ENCODE data around the gene SCMH1. TPM values are rescaled to one million over a fixed set of nuclear protein-coding genes. Genes with fewer than 3 reads are reported as not detected.

SCMH1 gene
- total RNA-seq, 2 experiments from 2014 or later = 24.2 to 24.7 TPM

GRCh38 chr1:41037116-41037903 is 204.8 kb downstream of the SCMH1 start:
- ChIA-PET POLR2A (no interaction called here), CTCF (interaction anchor here (0.5 to 2.2 kb wide), 4 partner anchors 32 to 87 kb away, joined by 3 to 4 read pairs (median 4); no protein-coding TSS in a partner anchor)
- Mint-ChIP-seq H3K4me3 (no peak overlapping the region), H3K9me3 (peaks cover 1% of the 10 kb centered on the region), H3K36me3 (ENCODE audit: low read depth) (peaks cover 15% of the 10 kb centered on the region), H3K27me3 (no peaks in the 10 kb centered on the region), H3K4me1 (peaks cover 3% of the 10 kb centered on the region), H3K27ac (no peak overlapping the region)
- no peak for DNase-seq

- Mint-ChIP-seq H3K27me3 (no peaks in the 10 kb centered on the region), H3K36me3 (ENCODE audit: low read depth) (peaks cover 28% of the 10 kb centered on the region), H3K4me3 (no peak overlapping the region), H3K9me3 (peaks cover 3% of the 10 kb centered on the region), H3K4me1 (no peaks in the 10 kb centered on the region), H3K27ac (no peak overlapping the region)
- ChIA-PET POLR2A (no interaction called here), CTCF (no interaction called here)
- DNase-seq = no peak
These were observed 208.8 kb downstream of the SCMH1 start for GRCh38 chr1:41033272-41033671.

- Mint-ChIP-seq H3K4me3 (no peak overlapping the region), H3K4me1 (no peaks in the 10 kb centered on the region), H3K27me3 (no peaks in the 10 kb centered on the region), H3K9me3 (peaks cover 3% of the 10 kb centered on the region), H3K27ac (no peak overlapping the region), H3K36me3 (ENCODE audit: low read depth) (peaks cover 34% of the 10 kb centered on the region)
- POLR2A ChIA-PET = no interaction called here
- CTCF ChIA-PET = no interaction called here
- DNase-seq = no peak
These were observed 210.0 kb downstream of the SCMH1 start for GRCh38 chr1:41032147-41032546.

- POLR2A ChIA-PET = no interaction called here
- Mint-ChIP-seq H3K36me3 (ENCODE audit: low read depth) (peaks cover 34% of the 10 kb centered on the region), H3K4me3 (no peak overlapping the region), H3K27ac (no peak overlapping the region), H3K9me3 (peaks cover 3% of the 10 kb centered on the region), H3K4me1 (peaks cover 5% of the 10 kb centered on the region), H3K27me3 (no peaks in the 10 kb centered on the region)
- CTCF ChIA-PET = interaction anchor here (0.8 kb wide), 1 partner anchor 16 kb away, joined by 3 read pairs; no protein-coding TSS in a partner anchor
- no peak for DNase-seq
These were observed 211.1 kb downstream of the SCMH1 start for GRCh38 chr1:41030872-41031616.

DNA sequence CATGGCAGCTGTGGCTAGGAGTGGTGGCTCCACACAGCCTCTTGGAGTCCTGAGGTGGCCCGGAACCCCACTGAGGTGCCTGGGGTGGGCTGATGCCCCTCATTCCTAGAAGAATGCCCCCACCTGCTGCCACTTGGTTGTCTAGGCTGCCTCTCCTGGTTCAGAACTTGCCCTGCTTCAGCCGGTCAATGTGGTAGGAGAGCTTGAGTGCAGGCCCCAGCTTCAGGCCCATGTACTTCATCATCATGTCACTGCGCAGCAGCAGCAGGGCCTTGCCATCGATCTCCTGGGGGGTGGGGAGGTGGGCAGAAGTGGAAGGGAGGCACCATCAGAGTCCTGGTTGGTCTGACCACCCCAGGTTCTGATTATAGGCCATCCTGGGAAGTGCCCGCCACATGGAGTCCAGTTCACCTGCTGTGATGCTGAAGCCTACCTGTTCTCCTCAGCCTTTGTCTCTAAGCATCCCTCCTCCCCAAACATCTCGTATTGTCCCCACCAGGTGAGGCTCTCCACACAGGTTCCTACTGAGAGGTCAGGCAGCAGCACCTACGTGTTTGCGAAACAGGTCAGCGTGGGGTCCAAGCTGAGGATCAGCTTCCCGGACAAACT is 214.0 kb downstream of the SCMH1 start:
- Mint-ChIP-seq H3K36me3 (ENCODE audit: low read depth) (peaks cover 29% of the 10 kb centered on the region), H3K27ac (no peak overlapping the region), H3K27me3 (no peaks in the 10 kb centered on the region), H3K9me3 (peaks cover 3% of the 10 kb centered on the region), H3K4me3 (no peak overlapping the region), H3K4me1 (peaks cover 6% of the 10 kb centered on the region)
- POLR2A ChIA-PET = no interaction called here
- CTCF ChIA-PET = interaction anchor here (0.6 to 1.0 kb wide), 2 partner anchors 27 to 48 kb away, joined by 3 read pairs; no protein-coding TSS in a partner anchor
- no peak for DNase-seq

DNA sequence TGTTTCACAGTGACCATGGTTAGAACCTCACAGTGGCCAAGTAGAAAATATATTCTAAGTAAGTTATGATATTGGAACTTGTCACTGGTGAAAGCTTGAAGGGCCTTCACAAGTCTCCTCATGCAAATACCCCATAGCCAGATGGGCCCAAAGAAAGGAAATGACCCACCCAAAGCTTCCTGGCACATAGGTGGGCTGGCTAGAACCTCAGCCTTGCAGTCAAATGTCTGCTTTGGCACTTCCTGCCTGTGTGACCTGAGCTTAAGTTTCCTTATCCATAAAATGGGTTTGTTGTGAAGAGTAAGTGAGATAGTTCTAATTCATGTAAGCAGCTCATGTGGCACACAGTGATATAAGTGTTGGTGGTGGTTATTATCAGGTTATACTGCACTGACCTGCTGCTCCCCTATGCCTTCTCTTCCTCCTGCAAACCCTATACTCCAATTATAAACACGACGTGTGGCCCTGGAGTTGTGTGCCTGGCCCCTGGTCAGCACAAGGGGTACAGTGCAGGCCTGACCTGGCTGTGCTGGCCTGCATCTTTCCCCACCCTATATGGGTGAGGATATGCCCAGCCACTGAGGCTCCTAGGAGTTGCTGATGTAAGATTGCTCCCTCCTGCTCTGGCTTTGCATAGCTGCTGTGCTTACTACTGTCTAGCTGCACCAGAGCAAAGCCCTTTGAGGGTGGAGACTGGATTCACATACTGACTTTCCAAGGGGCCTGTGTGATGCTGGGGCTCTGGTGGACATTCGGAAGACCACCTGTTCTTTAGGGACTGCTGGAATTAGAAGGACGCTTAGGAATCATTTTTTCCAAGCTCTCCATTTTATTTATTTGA is 215.9 kb downstream of the SCMH1 start:
- no peak for DNase-seq
- H3K9me3 Mint-ChIP-seq = no peaks in the 10 kb centered on the region
- H3K36me3 Mint-ChIP-seq (ENCODE audit: low read depth) = peaks cover 19% of the 10 kb centered on the region
- H3K27me3 Mint-ChIP-seq = no peaks in the 10 kb centered on the region
- no peak overlapping the region for H3K4me3 Mint-ChIP-seq
- POLR2A ChIA-PET = no interaction called here
- peaks cover 8% of the 10 kb centered on the region for H3K4me1 Mint-ChIP-seq
- H3K27ac Mint-ChIP-seq = no peak overlapping the region
- CTCF ChIA-PET = interaction anchor here (0.6 kb wide), 1 partner anchor 369 kb away, joined by 3 read pairs; no protein-coding TSS in a partner anchor

GRCh38 chr1:41024953-41025352 is 217.2 kb downstream of the SCMH1 start:
- no peak for DNase-seq
- Mint-ChIP-seq H3K36me3 (ENCODE audit: low read depth) (peaks cover 16% of the 10 kb centered on the region), H3K4me3 (no peak overlapping the region), H3K4me1 (peaks cover 11% of the 10 kb centered on the region), H3K27ac (no peak overlapping the region), H3K9me3 (no peaks in the 10 kb centered on the region), H3K27me3 (no peaks in the 10 kb centered on the region)
- ChIA-PET CTCF (interaction anchor here (0.6 kb wide), 3 partner anchors 74 to 168 kb away, joined by 3 to 4 read pairs (median 3); no protein-coding TSS in a partner anchor), POLR2A (no interaction called here)

DNA sequence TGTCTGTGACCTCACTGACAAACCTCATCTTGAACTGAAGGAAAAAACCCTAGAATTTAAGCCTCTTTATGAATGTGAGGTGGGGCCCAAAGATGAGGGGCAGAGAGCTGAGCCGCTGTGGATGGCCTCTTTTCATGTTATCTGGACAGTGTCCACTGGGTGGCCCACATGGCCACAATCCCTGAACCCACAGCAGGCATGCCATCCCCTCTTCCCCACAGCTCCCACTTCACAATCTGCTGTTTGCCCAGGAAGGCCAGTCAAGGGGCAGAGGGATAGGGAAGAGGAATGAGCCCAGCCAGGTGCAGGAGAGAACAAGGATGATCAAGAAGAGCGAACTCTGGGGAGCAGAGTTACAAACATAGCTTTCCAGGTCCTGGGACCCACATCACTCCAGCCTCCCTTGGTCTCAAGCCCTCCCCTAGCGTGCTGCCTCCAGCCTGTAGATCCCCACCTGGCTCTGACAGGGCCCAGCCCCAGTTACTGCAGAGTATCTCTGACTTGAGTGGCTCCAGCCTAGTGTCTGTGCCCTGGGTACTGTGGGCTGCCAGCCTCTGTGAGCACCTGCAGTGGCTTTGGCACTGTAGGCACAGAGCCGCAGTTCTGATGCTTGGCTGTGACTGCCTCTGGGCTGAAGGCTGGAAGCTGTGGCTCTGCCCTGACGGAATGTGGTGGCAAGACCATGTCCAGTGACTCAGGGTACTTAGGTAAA is 218.7 kb downstream of the SCMH1 start:
- POLR2A ChIA-PET = no interaction called here
- no peak for DNase-seq
- no peak overlapping the region for H3K4me3 Mint-ChIP-seq
- H3K27me3 Mint-ChIP-seq = no peaks in the 10 kb centered on the region
- H3K4me1 Mint-ChIP-seq = peaks cover 11% of the 10 kb centered on the region
- H3K36me3 Mint-ChIP-seq (ENCODE audit: low read depth) = peaks cover 12% of the 10 kb centered on the region
- no peaks in the 10 kb centered on the region for H3K9me3 Mint-ChIP-seq
- peak overlapping the region; percentile 2 for H3K27ac Mint-ChIP-seq
- CTCF ChIA-PET = interaction anchor here (1.4 kb wide), 1 partner anchor 20 kb away, joined by 5 read pairs; no protein-coding TSS in a partner anchor

GRCh38 chr1:41022424-41022823 is 219.7 kb downstream of the SCMH1 start:
- peak overlapping the region; percentile 68 for H3K27ac Mint-ChIP-seq
- H3K27me3 Mint-ChIP-seq = no peaks in the 10 kb centered on the region
- no peaks in the 10 kb centered on the region for H3K9me3 Mint-ChIP-seq
- no peak overlapping the region for H3K4me3 Mint-ChIP-seq
- peaks cover 5% of the 10 kb centered on the region for H3K36me3 Mint-ChIP-seq (ENCODE audit: low read depth)
- POLR2A ChIA-PET = no interaction called here
- CTCF ChIA-PET = interaction anchor here (1.4 kb wide), 1 partner anchor 19 kb away, joined by 5 read pairs; no protein-coding TSS in a partner anchor
- H3K4me1 Mint-ChIP-seq = peaks cover 11% of the 10 kb centered on the region
- DNase-seq = no peak

DNA sequence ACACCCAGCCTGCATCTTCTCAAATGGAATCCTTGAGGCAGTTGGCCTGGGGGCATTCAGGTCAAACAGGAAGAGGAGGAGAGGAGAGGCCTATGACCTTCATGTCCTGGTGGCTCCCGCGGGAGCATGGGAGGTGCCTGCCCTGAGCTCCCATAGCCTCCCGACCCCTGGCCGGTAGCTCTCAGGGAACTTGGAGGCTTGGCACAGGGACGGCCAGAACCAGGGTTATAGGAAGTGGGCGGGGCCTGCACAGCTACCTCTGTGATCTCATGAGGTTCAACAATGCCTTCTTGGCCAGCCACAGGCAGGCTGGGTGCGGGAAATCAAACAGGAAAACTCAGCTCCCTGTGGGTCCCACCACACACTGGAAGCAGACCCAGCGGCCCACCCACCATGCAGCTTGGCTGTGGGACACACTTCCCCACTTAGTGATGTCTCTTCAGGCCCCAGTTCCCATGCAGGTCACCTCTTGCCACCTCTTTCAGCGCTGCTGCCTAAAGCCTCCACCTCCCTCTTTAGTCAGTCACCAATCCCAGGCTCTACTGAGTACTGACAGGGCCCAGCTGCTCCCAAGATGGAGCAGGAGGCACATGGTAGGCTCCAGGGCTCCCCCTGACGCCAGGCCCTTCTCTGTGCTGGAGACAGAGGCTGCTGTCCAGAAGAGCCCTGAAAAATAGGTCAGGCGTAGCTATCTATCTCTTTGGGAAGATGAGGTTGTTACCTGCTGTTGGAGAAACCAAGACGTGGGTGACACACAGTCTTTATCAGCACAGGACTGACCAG is 220.4 kb downstream of the SCMH1 start, which contains the start of gene SLFNL1:
Gene SLFNL1, minus strand, starts transcription at position 200 of the 783 bp plus-strand sequence. CDS start 1,065 bp downstream, outside the sequence.
- Mint-ChIP-seq H3K9me3 (no peaks in the 10 kb centered on the region), H3K27ac (peak within 1 kb of the TSS; percentile 68), H3K36me3 (ENCODE audit: low read depth) (peaks cover 5% of the 10 kb centered on the region), H3K4me3 (no peak within 1 kb of the TSS), H3K27me3 (no peaks in the 10 kb centered on the region), H3K4me1 (peaks cover 11% of the 10 kb centered on the region)
- ChIA-PET POLR2A (no interaction called here), CTCF (interaction anchor here (1.0 kb wide), 1 partner anchor 13 kb away, joined by 3 read pairs; no protein-coding TSS in a partner anchor)
- no peak for DNase-seq

DNA sequence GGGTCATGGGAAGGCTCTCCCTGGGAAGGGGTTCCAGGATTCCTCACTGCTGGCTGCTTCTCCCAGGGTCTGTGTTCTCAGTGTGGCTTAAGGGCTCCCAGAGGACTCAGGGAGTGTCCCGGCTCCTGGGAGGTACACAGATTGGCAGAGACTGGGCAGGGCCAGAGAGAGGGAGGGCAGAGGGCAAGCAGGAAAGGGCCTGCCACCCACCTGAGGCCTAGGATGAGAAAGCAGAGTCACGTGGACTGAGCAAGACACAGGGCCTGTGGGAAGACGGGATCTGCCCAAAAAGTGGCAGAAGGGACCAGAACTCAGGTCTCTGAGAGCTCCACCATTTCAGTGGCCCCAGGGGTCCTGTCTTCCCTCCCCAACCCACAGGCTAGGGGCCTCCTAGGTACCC is 221.5 kb downstream of the SCMH1 start:
- Mint-ChIP-seq H3K4me1 (peaks cover 5% of the 10 kb centered on the region), H3K27ac (no peak overlapping the region), H3K27me3 (no peaks in the 10 kb centered on the region), H3K4me3 (no peak overlapping the region), H3K9me3 (no peaks in the 10 kb centered on the region), H3K36me3 (ENCODE audit: low read depth) (peaks cover 5% of the 10 kb centered on the region)
- ChIA-PET POLR2A (no interaction called here), CTCF (interaction anchor here (0.9 kb wide), 1 partner anchor 40 kb away, joined by 3 read pairs; no protein-coding TSS in a partner anchor)
- no peak for DNase-seq
